GM12875 (cell line): Measurements from ENCODE around the gene LDLRAD4.

Experiments
- H3K4me3 ChIP-seq: one replicate; pipeline ENCODE4 v1.5.1; 2011; ENCODE audit warnings: low read depth, low read length, control low read depth
- TF ChIP-seq, protein P1 (sequence below): IDR thresholded peaks from 2 replicates; pipeline ENCODE4 v1.5.1; 2011; ENCODE audit warnings: low read depth, mild to moderate bottlenecking, control low read depth, inconsistent platforms, low read length, moderate library complexity, borderline replicate concordance; ENCODE audit not compliant: insufficient read depth

Gene LDLRAD4

GRCh38 chr18:13560306-13560705, 341.7 kb downstream of the LDLRAD4 start:
- no peak overlapping the region for H3K4me3 ChIP-seq
- TF ChIP-seq, protein P1, sequence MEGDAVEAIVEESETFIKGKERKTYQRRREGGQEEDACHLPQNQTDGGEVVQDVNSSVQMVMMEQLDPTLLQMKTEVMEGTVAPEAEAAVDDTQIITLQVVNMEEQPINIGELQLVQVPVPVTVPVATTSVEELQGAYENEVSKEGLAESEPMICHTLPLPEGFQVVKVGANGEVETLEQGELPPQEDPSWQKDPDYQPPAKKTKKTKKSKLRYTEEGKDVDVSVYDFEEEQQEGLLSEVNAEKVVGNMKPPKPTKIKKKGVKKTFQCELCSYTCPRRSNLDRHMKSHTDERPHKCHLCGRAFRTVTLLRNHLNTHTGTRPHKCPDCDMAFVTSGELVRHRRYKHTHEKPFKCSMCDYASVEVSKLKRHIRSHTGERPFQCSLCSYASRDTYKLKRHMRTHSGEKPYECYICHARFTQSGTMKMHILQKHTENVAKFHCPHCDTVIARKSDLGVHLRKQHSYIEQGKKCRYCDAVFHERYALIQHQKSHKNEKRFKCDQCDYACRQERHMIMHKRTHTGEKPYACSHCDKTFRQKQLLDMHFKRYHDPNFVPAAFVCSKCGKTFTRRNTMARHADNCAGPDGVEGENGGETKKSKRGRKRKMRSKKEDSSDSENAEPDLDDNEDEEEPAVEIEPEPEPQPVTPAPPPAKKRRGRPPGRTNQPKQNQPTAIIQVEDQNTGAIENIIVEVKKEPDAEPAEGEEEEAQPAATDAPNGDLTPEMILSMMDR, result no peak

DNA sequence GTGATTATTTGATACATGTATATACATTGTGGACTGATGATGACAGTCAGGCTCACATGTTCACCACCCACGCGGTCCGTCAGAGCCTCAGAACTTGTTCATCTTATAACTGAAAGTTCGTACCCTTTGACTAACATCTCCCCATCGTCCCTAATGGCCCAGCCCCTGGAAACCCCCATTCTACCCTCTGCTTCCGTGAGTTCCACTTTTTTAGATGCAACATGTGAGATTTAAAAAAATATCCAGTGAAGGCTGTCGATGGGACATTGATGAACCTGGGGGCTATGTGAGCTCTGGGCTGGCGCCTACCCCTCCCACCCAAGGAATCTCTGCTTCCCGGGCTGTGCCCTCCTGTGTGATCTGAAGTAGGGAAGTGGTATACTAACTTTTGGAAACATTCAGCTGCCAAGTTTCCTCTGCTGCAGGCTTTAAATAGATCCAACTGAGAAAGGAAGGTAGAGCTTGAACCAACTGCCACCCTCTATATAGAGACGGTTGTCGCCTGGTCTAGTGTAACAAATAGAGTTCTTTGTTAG, 344.0 kb downstream of the LDLRAD4 start:
- TF ChIP-seq, protein P1, result no peak
- no peak overlapping the region for H3K4me3 ChIP-seq

DNA sequence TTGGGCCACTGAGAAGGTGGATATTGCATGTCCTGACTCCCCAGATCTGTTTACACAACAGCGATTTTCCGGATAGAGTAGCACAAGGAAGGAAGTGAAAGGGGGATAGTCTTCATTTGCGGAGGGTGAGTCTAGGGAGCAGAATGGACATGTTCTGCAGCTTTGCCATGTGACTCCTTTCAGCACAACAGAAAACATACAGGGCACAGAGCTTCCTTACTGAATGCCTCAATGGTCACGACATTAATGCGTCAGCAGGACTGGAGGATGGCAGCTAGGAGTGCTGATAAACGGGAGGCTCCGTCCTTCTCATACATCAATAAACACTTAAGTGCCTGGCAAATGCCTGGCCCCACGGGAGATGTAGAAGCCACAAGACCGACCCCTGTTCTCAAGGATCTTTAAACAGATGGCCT, 344.8 kb downstream of the LDLRAD4 start:
- TF ChIP-seq, protein P1, result no peak
- no peak overlapping the region for H3K4me3 ChIP-seq

GRCh38 chr18:13564579-13564978, 346.0 kb downstream of the LDLRAD4 start:
- H3K4me3 ChIP-seq, result no peak overlapping the region
- TF ChIP-seq, protein P1, result no peak

- TF ChIP-seq, protein P1, result no peak
- H3K4me3 ChIP-seq, result no peak overlapping the region
Measured at GRCh38 chr18:13565228-13565627, 346.7 kb downstream of the LDLRAD4 start.

- peak overlapping the region; percentile 12 for H3K4me3 ChIP-seq
- TF ChIP-seq, protein P1, result no peak
Measured at GRCh38 chr18:13566941-13567746, 348.6 kb downstream of the LDLRAD4 start.
